ENCODE results near the gene OR4D11.
A peak's percentile ranks its signal among the peaks of the same experiment; 100 is the strongest.

OR4D11 gene

DNA sequence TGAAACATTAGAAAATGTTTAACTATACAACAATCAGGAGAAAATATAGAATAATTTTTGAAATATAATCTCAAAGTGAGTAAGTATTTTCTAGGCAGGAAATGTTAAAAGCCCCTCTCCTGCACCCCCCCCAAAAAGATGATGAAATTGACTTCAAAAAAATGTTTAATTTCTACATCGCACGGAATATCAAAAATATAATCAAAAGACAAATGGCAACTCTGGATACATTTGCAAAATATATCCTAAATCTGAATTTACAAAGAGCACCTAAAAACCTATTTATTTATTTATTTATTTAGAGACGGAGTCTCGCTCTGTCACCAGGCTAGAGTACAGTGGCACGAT lies 44.9 kb downstream of the OR4D11 start:
- DNase-seq (ENCODE audit: low spot score) = no peak

DNA sequence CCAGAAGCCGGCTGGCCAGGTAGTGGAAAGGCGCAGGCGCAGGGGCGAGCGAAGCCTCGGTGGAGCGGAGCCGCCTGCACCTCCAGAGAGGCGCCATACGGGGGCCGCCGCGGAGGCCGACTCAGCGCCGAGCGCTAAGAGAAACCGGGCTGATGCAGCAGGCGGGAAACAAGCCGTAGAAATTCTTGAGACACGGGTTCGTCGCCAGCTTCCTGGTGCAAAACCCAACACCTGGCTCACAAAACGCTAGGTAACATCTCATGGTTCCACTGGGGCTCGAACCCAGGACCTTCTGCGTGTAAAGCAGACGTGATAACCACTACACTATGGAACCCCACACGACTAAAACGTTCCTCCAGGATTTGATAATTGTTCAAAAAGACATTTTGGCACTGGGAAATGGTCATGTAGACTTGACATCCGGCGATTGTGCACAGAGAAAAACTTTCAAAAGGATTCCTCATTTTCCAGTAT lies 47.0 kb downstream of the OR4D11 start:
- peak; percentile 80 for DNase-seq (ENCODE audit: low spot score)

- peak; percentile 25 for DNase-seq (ENCODE audit: low spot score)
Observed at GRCh38 chr11:59550842-59551658, 47.7 kb downstream of the OR4D11 start.

GRCh38 chr11:59551659-59552521 lies 48.5 kb downstream of the OR4D11 start:
- no peak for DNase-seq (ENCODE audit: low spot score)

- DNase-seq (ENCODE audit: low spot score) = no peak
Observed at GRCh38 chr11:59552844-59553243, 49.5 kb downstream of the OR4D11 start.

- no peak for DNase-seq (ENCODE audit: low spot score)
Observed at GRCh38 chr11:59553323-59553722, 49.9 kb downstream of the OR4D11 start.

All from germinal center (tissue), 1 donor.